H1 (cell line): ENCODE results near the gene PQBP1. TPM values are rescaled to one million over a fixed set of nuclear protein-coding genes. Genes with fewer than 3 reads are reported as not detected.

Source experiments
- CTCF ChIA-PET: fragments of 300-600 bp; sonication (Branson Sonifier 250); formaldehyde crosslinking; loops from one replicate; lab custom pipeline; 2021; ENCODE audit not compliant: partially characterized antibody; lab: Charles Lee
- POLR2A ChIA-PET: fragments of 300-600 bp; sonication (Branson Sonifier 250); formaldehyde crosslinking; loops from one replicate; lab custom pipeline; 2021; ENCODE audit warnings: inconsistent platforms; ENCODE audit not compliant: partially characterized antibody; lab: Charles Lee
- DNase-seq, 2 experiments: peaks; one replicate each; pipeline versions ENCODE4 v3.0.0 to v3.0.0-alpha.2; 2010 to 2022; ENCODE audit warnings: low spot score in 2 of 2, low read depth in 1 of 2, mixed read lengths in 1 of 2
- FAIRE-seq: peaks from 2 replicates; lab custom pipeline; 2011; peaks lifted over from hg19 to GRCh38; lab: Jason Lieb, UNC
- H2AFZ ChIP-seq: 2 replicates; pipeline ENCODE4 v1.8.1; 2012; ENCODE audit warnings: low read length, inconsistent platforms
- H2AK5ac ChIP-seq: 2 replicates; pipeline ENCODE4 v1.6.1; 2013; ENCODE audit warnings: low read depth, low read length
- H2BK120ac ChIP-seq: replicated peaks from 2 replicates; pipeline ENCODE3; 2013; ENCODE audit warnings: low read depth, low read length, inconsistent platforms
- H2BK12ac ChIP-seq: 2 replicates; pipeline ENCODE4 v1.6.1; 2013; ENCODE audit warnings: low read depth, low read length
- H2BK15ac ChIP-seq: 2 replicates; pipeline ENCODE4 v1.6.1; 2013; ENCODE audit warnings: low read length
- H2BK20ac ChIP-seq: 2 replicates; pipeline ENCODE4 v1.6.1; 2013; ENCODE audit warnings: low read length
- H2BK5ac ChIP-seq: 2 replicates; pipeline ENCODE4 v1.6.1; 2013; ENCODE audit warnings: low read depth, low read length
- H3K14ac ChIP-seq: 2 replicates; pipeline ENCODE4 v1.6.1; 2013; ENCODE audit warnings: inconsistent platforms; ENCODE audit not compliant: insufficient read length
- H3K18ac ChIP-seq: 2 replicates; pipeline ENCODE4 v1.6.1; 2013; ENCODE audit warnings: low read length; ENCODE audit errors: extremely low read depth
- H3K23ac ChIP-seq: 2 replicates; pipeline ENCODE4 v1.6.1; 2013; ENCODE audit warnings: inconsistent platforms; ENCODE audit not compliant: insufficient read length
- H3K23me2 ChIP-seq: 2 replicates; pipeline ENCODE4 v1.6.1; 2013; ENCODE audit warnings: low read depth, low read length
- H3K27ac ChIP-seq: 2 replicates; pipeline ENCODE4 v1.6.1; 2011; ENCODE audit warnings: low read depth, low read length, inconsistent platforms
- H3K27me3 ChIP-seq, 4 experiments: replicated peaks in 1 of 4; 1 replicate in 1 of 4; 2 replicates in 3 of 4; pipeline versions ENCODE4 v1.6.1 to v1.8.1; 2011 to 2013; ENCODE audit warnings: low read length in 3 of 4, mild to moderate bottlenecking in 3 of 4, inconsistent platforms in 2 of 4, mixed read lengths in 2 of 4, moderate library complexity in 1 of 4; ENCODE audit not compliant: control insufficient read depth in 3 of 4, insufficient read depth in 3 of 4; ENCODE audit errors: extremely low read depth in 1 of 4
- H3K36me3 ChIP-seq, 4 experiments: 2 replicates each; pipeline versions ENCODE4 v1.6.1 to v1.8.1; 2011 to 2013; ENCODE audit warnings: mild to moderate bottlenecking in 4 of 4, low read length in 3 of 4, moderate library complexity in 2 of 4, control low read depth in 1 of 4, inconsistent platforms in 1 of 4; ENCODE audit not compliant: insufficient read depth in 4 of 4, control insufficient read depth in 2 of 4
- H3K4ac ChIP-seq: replicated peaks from 2 replicates; pipeline ENCODE3; 2013; ENCODE audit warnings: low read length, low read depth, mixed read lengths, inconsistent platforms; ENCODE audit not compliant: insufficient read length
- H3K4me1 ChIP-seq, 4 experiments: replicated peaks in 1 of 4; 1 replicate in 1 of 4; 2 replicates in 3 of 4; pipeline versions ENCODE4 v1.6.1 to v1.8.1; 2011 to 2013; ENCODE audit warnings: low read length in 3 of 4, inconsistent platforms in 2 of 4, mixed read lengths in 1 of 4; ENCODE audit not compliant: insufficient read depth in 4 of 4, control insufficient read depth in 3 of 4
- H3K4me2 ChIP-seq, 2 experiments: 2 replicates each; pipeline versions ENCODE4 v1.6.1 to v1.8.1; 2011 to 2013; ENCODE audit warnings: low read depth in 2 of 2, low read length in 2 of 2, control low read depth in 1 of 2, inconsistent platforms in 1 of 2, mild to moderate bottlenecking in 1 of 2; ENCODE audit not compliant: insufficient read depth in 1 of 2
- H3K4me3 ChIP-seq, 4 experiments: fragments of 200-600, 300-600 bp in 1 of 4; sonication (generic), shearing (Covaris generic), sonication (Bioruptor Twin) in 1 of 4; 2 replicates each; pipeline versions ENCODE4 v1.5.1 to v1.8.1; 2011 to 2016; ENCODE audit warnings: low read length in 4 of 4, low read depth in 3 of 4, control low read depth in 2 of 4, inconsistent platforms in 2 of 4, mild to moderate bottlenecking in 2 of 4, mixed read lengths in 1 of 4, moderate library complexity in 1 of 4; ENCODE audit not compliant: insufficient read depth in 2 of 4; ENCODE audit errors: extremely low read depth in 1 of 4
- H3K56ac ChIP-seq: replicated peaks from 2 replicates; pipeline ENCODE3; 2013; ENCODE audit warnings: low read depth, mild to moderate bottlenecking, mixed read lengths, low read length, inconsistent platforms; ENCODE audit not compliant: insufficient read length
- H3K79me1 ChIP-seq: 2 replicates; pipeline ENCODE4 v1.6.1; 2013; ENCODE audit warnings: low read depth, low read length, control low read depth
- H3K79me2 ChIP-seq, 2 experiments: 2 replicates each; pipeline versions ENCODE4 v1.6.1 to v1.8.1; 2012 to 2013; ENCODE audit warnings: low read length in 2 of 2, mild to moderate bottlenecking in 2 of 2, inconsistent platforms in 1 of 2; ENCODE audit not compliant: insufficient read depth in 2 of 2, control insufficient read depth in 1 of 2
- H3K9ac ChIP-seq, 4 experiments: replicated peaks in 1 of 4; 1 replicate in 1 of 4; 2 replicates in 3 of 4; pipeline versions ENCODE4 v1.6.1 to v1.8.1; 2011 to 2013; ENCODE audit warnings: low read depth in 3 of 4, low read length in 3 of 4, control low read depth in 2 of 4, mild to moderate bottlenecking in 2 of 4, moderate library complexity in 2 of 4, inconsistent platforms in 1 of 4; ENCODE audit errors: extremely low read depth in 1 of 4
- H3K9me3 ChIP-seq, 2 experiments: 2 replicates each; pipeline versions ENCODE4 v1.6.1 to v1.8.1; 2012 to 2013; ENCODE audit warnings: mild to moderate bottlenecking in 2 of 2, moderate library complexity in 2 of 2, control low read depth in 1 of 2, inconsistent platforms in 1 of 2, low read depth in 1 of 2, low read length in 1 of 2, mixed read lengths in 1 of 2; ENCODE audit not compliant: insufficient read depth in 2 of 2
- H4K20me1 ChIP-seq, 2 experiments: replicated peaks in 1 of 2; 2 replicates each; pipeline versions ENCODE3 to v1.8.1; 2011 to 2013; ENCODE audit warnings: inconsistent platforms in 2 of 2, low read length in 2 of 2, mild to moderate bottlenecking in 1 of 2; ENCODE audit not compliant: insufficient read depth in 2 of 2, control insufficient read depth in 1 of 2
- H4K5ac ChIP-seq: 2 replicates; pipeline ENCODE4 v1.6.1; 2013; ENCODE audit warnings: low read length, low read depth, mixed read lengths, inconsistent platforms; ENCODE audit not compliant: insufficient read length
- H4K8ac ChIP-seq: 2 replicates; pipeline ENCODE4 v1.8.0; 2013; ENCODE audit warnings: mild to moderate bottlenecking, moderate library complexity, low read length, inconsistent platforms; ENCODE audit not compliant: insufficient read depth; ENCODE audit errors: extremely low read depth
- H4K91ac ChIP-seq: replicated peaks from 2 replicates; pipeline ENCODE3; 2013; ENCODE audit warnings: low read length, mixed read lengths, inconsistent platforms; ENCODE audit not compliant: insufficient read length
- EGR1 ChIP-seq: IDR thresholded peaks from 2 replicates; pipeline ENCODE4 v1.6.1; 2011; ENCODE audit warnings: low read depth, low read length, borderline replicate concordance
- POLR2AphosphoS5 ChIP-seq: IDR thresholded peaks from 2 replicates; pipeline ENCODE4 v1.6.1; 2011; ENCODE audit warnings: low read depth, low read length
- WGBS, 2 experiments: shearing (Covaris generic) in 1 of 2; methylation state at CpG; one replicate each; pipeline versions ENCODE4 v1.1.6 to v1.1.7; 2013 to 2015; ENCODE audit warnings: low lambda C conversion rate in 2 of 2, mixed read lengths in 2 of 2, inconsistent platforms in 1 of 2, low coverage in 1 of 2, missing lambda C conversion rate in 1 of 2; ENCODE audit not compliant: insufficient replicate concordance in 2 of 2, insufficient coverage in 1 of 2, insufficient read length in 1 of 2; ENCODE audit errors: extremely low coverage in 1 of 2, missing lambda C conversion rate in 1 of 2; 5-methylcytosine and 5-hydroxymethylcytosine counted together
- polyA plus RNA-seq, 7 experiments: library from polyadenylated mRNA; depleted of rRNA in 3 of 7; stranded (reverse) in 5 of 7; unstranded in 2 of 7; fragments of >200 nt in 5 of 7; fragments of 200-250 nt in 2 of 7; gene quantifications; 1 replicate in 5 of 7; 2 replicates in 1 of 7; 4 replicates in 1 of 7; pipeline versions ENCODE4 v1.2.1 to v1.2.3, GENCODE V29; 2011 to 2013; ENCODE audit warnings: missing spikeins in 2 of 7, mixed read lengths in 2 of 7
- total RNA-seq: library from RNA; stranded (reverse); fragmentation: NEBNext Ultra II Directional; extraction: Animal tissue kit (Norgen Biotek cat#: 25700); gene quantifications from 2 replicates; pipeline ENCODE4 v1.2.1, GENCODE V29; 2021

The PQBP1 gene
- total and polyA plus RNA-seq, 2 of the 8 experiments (the other 6 are each of a cell fraction or from before 2014, with no cell fraction given): 91.7 to 95.9 TPM

DNA sequence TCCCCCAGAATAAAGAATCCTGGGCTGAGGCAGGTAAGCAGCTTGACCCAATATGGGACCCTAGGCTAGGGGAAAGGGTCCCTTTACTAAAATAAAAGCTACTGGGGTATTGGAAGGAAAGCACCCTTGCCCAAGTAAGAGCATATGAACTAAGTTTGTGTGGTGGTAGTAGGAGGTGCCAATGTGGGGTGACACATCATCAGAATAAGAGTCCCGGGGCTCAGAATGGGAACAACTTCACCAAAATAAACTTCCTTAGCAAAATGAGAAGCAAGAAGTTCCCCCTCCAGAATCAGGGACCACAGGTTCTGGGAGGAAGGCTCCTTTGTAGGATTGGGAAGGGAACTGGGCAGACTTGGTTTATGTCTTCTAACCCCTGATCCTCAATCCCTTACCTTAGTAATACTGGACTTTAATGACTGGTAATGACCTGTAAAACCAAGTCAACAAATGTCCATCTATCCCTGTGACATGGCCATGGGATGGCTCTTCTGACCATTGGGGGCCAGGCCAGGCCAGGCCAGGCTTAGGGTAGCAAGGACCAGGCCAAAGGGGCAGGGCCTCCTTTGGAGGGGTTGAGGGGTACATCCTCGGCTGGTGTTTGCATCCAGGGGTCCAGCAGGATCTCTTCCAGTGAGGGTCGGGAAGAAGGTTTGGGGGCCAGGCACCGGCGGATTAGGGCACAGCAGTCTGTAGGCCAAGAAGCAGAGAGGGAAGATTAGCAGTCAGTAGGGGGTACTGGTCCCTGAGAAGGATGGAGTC, 16.1 kb downstream of the PQBP1 start:
- no peak overlapping the region for H2BK5ac ChIP-seq
- peaks cover 11 to 38% (median 27%) of the 10 kb centered on the region in 4 experiments; a peak in 7 of 8 replicates for H3K36me3 ChIP-seq
- H3K27ac ChIP-seq: no peak overlapping the region
- H3K4me2 ChIP-seq: peak overlapping the region; percentile 65 to 71; a peak in 2 of 4 replicates
- no peak overlapping the region for H3K14ac ChIP-seq
- H3K9me3 ChIP-seq: no peaks in the 10 kb centered on the region; a peak in 1 of 4 replicates
- no peak overlapping the region for H3K9ac ChIP-seq
- H3K4ac ChIP-seq: no peak overlapping the region
- H4K8ac ChIP-seq: no peak overlapping the region
- H2BK12ac ChIP-seq: no peak overlapping the region
- DNase-seq (no peak), FAIRE-seq (no peak)
- no peak overlapping the region for H2BK15ac ChIP-seq
- no peak overlapping the region for H4K91ac ChIP-seq
- no peak overlapping the region for H2BK120ac ChIP-seq
- TF ChIP-seq POLR2AphosphoS5 (0 out of 2 replicates have a peak, but pooled peaks have one; percentile 27), EGR1 (no peak)
- H3K23me2 ChIP-seq: no peaks in the 10 kb centered on the region
- no peak overlapping the region for H2AFZ ChIP-seq
- peaks cover 12 to 56% of the 10 kb centered on the region in 2 experiments for H3K79me2 ChIP-seq
- H3K56ac ChIP-seq: no peak overlapping the region
- no peak overlapping the region for H2AK5ac ChIP-seq
- peaks cover 0 to 4% (median 3%) of the 10 kb centered on the region in 4 experiments; a peak in 5 of 7 replicates for H3K4me1 ChIP-seq
- ChIA-PET CTCF (no interaction called here), POLR2A (interaction anchor here (0.7 to 30.9 kb wide), 6 partner anchors 10 to 42 kb away, joined by 3 to 572 read pairs (median 6); partner anchors contain the start of genes PQBP1 and TIMM17B)
- H3K4me3 ChIP-seq: peak overlapping the region in 1 of 4 experiments; percentile 12; a peak in 1 of 8 replicates
- no peaks in the 10 kb centered on the region; the same call in 1 of the 2 replicates for H3K79me1 ChIP-seq
- H3K18ac ChIP-seq: no peak overlapping the region
- H3K27me3 ChIP-seq: no peaks in the 10 kb centered on the region
- no peak overlapping the region for H3K23ac ChIP-seq
- no peak overlapping the region for H4K5ac ChIP-seq
- H4K20me1 ChIP-seq: peaks cover 14 to 25% of the 10 kb centered on the region in 2 experiments
- H2BK20ac ChIP-seq: no peak overlapping the region
- 85% methylated on average over 5 of the region's 5 CpGs; no CpG with 5 or more reads in 1 of the 2 experiments for WGBS, 2 experiments
